ENCODE measurements around the gene SYTL3.

GRCh38 chr6:158793432-158793831 lies 143.6 kb downstream of the SYTL3 start:
- TF ChIP-seq POLR2AphosphoS5 (IDR thresholded peaks at IDR 0.05; ENCODE audit: low read depth, low read length) (no peak), POLR2A (IDR thresholded peaks at IDR 0.05; ENCODE audit: low read depth, low read length) (no peak)

Measured in GM12892 (cell line).